WTC11 (cell line): ENCODE measurements around the gene CTNNBIP1. TPM values are rescaled to one million over a fixed set of nuclear protein-coding genes. Genes with fewer than 3 reads are reported as not detected.

ENCODE experiments used
- ATAC-seq: fragments of 200-7000 bp; cut with Tn5 transposase; 2 replicates; pipeline ENCODE4 v1.10.0; 2021; ENCODE audit warnings: mild to moderate bottlenecking, moderate library complexity
- CTCF ChIA-PET: fragments of 300-600 bp; sonication (Branson Sonifier 250); formaldehyde crosslinking; loops from one replicate; lab custom pipeline; 2021; ENCODE audit warnings: antibody characterized with exemption; lab: Charles Lee
- POLR2A ChIA-PET: fragments of 350-600 bp; sonication (Branson Sonifier 250); formaldehyde crosslinking; loops from one replicate; lab custom pipeline; 2021; ENCODE audit warnings: antibody characterized with exemption; lab: Charles Lee
- DNase-seq: peaks from one replicate; pipeline ENCODE4 v3.0.0; 2021; ENCODE audit warnings: low spot score
- H3K27ac Mint-ChIP-seq: 2 replicates; pipeline ENCODE4 v1.8.0; 2021; ENCODE audit warnings: mixed read lengths
- H3K27me3 Mint-ChIP-seq: 2 replicates; pipeline ENCODE4 v1.8.0; 2021; ENCODE audit warnings: low read depth, mild to moderate bottlenecking, moderate library complexity, mixed read lengths
- H3K36me3 Mint-ChIP-seq: 2 replicates; pipeline ENCODE4 v1.8.0; 2021; ENCODE audit warnings: mixed read lengths
- H3K4me1 Mint-ChIP-seq: 2 replicates; pipeline ENCODE4 v1.8.0; 2022; ENCODE audit warnings: mixed read lengths
- H3K4me3 Mint-ChIP-seq: 2 replicates; pipeline ENCODE4 v1.8.0; 2021; ENCODE audit warnings: mild to moderate bottlenecking, moderate library complexity, mixed read lengths
- H3K9me3 Mint-ChIP-seq: 2 replicates; pipeline ENCODE4 v1.8.0; 2021; ENCODE audit warnings: mixed read lengths
- ATF3 ChIP-seq: sonication (generic); formaldehyde crosslinking; conservative IDR thresholded peaks from 2 replicates; pipeline ENCODE4 v1.8.1; 2022; ENCODE audit warnings: mild to moderate bottlenecking, missing genetic modification reagents
- CREB1 ChIP-seq: sonication (generic); formaldehyde crosslinking; IDR thresholded peaks from 2 replicates; pipeline ENCODE4 v1.8.0; 2023; ENCODE audit warnings: mild to moderate bottlenecking, missing genetic modification reagents
- ELF4 ChIP-seq: sonication (generic); formaldehyde crosslinking; IDR thresholded peaks from 2 replicates; pipeline ENCODE4 v1.8.1; 2022; ENCODE audit warnings: low read depth, mild to moderate bottlenecking, moderate library complexity, missing genetic modification reagents
- FOXJ3 ChIP-seq: sonication (generic); formaldehyde crosslinking; IDR thresholded peaks from 2 replicates; pipeline ENCODE4 v1.9.0; 2021; ENCODE audit warnings: missing genetic modification reagents, mild to moderate bottlenecking, borderline replicate concordance
- FOXK1 ChIP-seq: sonication (generic); formaldehyde crosslinking; IDR thresholded peaks from 2 replicates; pipeline ENCODE4 v1.8.0; 2022; ENCODE audit warnings: mild to moderate bottlenecking, moderate library complexity, missing genetic modification reagents
- GABPB1 ChIP-seq: sonication (generic); formaldehyde crosslinking; IDR thresholded peaks from 2 replicates; pipeline ENCODE4 v1.8.1; 2023; ENCODE audit warnings: mild to moderate bottlenecking, missing genetic modification reagents
- IRF1 ChIP-seq: sonication (generic); formaldehyde crosslinking; IDR thresholded peaks from 2 replicates; pipeline ENCODE4 v1.8.0; 2023; ENCODE audit warnings: missing genetic modification reagents
- JUN ChIP-seq: sonication (generic); formaldehyde crosslinking; IDR thresholded peaks from 2 replicates; pipeline ENCODE4 v1.8.0; 2023; ENCODE audit warnings: mild to moderate bottlenecking, missing genetic modification reagents
- MAX ChIP-seq: sonication (generic); formaldehyde crosslinking; IDR thresholded peaks from 2 replicates; pipeline ENCODE4 v1.8.0; 2022; ENCODE audit warnings: mild to moderate bottlenecking, missing genetic modification reagents
- NR1H2 ChIP-seq: sonication (generic); formaldehyde crosslinking; IDR thresholded peaks from 2 replicates; pipeline ENCODE4 v1.9.0; 2021; ENCODE audit warnings: mild to moderate bottlenecking, moderate library complexity, missing genetic modification reagents
- SOX15 ChIP-seq: fragments of 250-450 bp; sonication (Bioruptor Pico); IDR thresholded peaks from 2 replicates; pipeline ENCODE4 v1.9.0; 2021; ENCODE audit warnings: mild to moderate bottlenecking
- TP53 ChIP-seq: sonication (generic); formaldehyde crosslinking; IDR thresholded peaks from 2 replicates; pipeline ENCODE4 v1.8.1; 2023; ENCODE audit warnings: mild to moderate bottlenecking, missing genetic modification reagents
- USF1 ChIP-seq: sonication (generic); formaldehyde crosslinking; IDR thresholded peaks from 2 replicates; pipeline ENCODE4 v1.8.0; 2022; ENCODE audit warnings: mild to moderate bottlenecking, missing genetic modification reagents
- ZBTB21 ChIP-seq: sonication (generic); formaldehyde crosslinking; IDR thresholded peaks from 2 replicates; pipeline ENCODE4 v1.8.1; 2023; ENCODE audit warnings: mild to moderate bottlenecking, missing genetic modification reagents, borderline replicate concordance
- ZBTB43 ChIP-seq: sonication (generic); formaldehyde crosslinking; IDR thresholded peaks from 2 replicates; pipeline ENCODE4 v1.8.1; 2023; ENCODE audit warnings: mild to moderate bottlenecking, missing genetic modification reagents
- ZNF138 ChIP-seq: sonication (generic); formaldehyde crosslinking; conservative IDR thresholded peaks from 2 replicates; pipeline ENCODE4 v1.8.1; 2022; ENCODE audit warnings: mild to moderate bottlenecking, moderate library complexity, missing genetic modification reagents
- ZNF423 ChIP-seq: fragments of 250-450 bp; sonication (Bioruptor Pico); IDR thresholded peaks from 2 replicates; pipeline ENCODE4 v2.1.2; 2022; ENCODE audit warnings: mild to moderate bottlenecking, moderate library complexity
- ZNF512 ChIP-seq: sonication (generic); formaldehyde crosslinking; IDR thresholded peaks from 2 replicates; pipeline ENCODE4 v1.8.1; 2022; ENCODE audit warnings: missing genetic modification reagents, borderline replicate concordance
- total RNA-seq: library from RNA; stranded (reverse); gene quantifications from 3 replicates; pipeline ENCODE4 v1.2.3, GENCODE V29; 2021

CTNNBIP1 gene
- total RNA-seq, 1 experiment from 2014 or later, result 58.2 TPM

GRCh38 chr1:9811239-9811966, 98.7 kb downstream of the CTNNBIP1 start:
- Mint-ChIP-seq H3K27me3 (no peaks in the 10 kb centered on the region), H3K4me1 (peaks cover 46% of the 10 kb centered on the region), H3K9me3 (no peaks in the 10 kb centered on the region), H3K4me3 (no peak overlapping the region), H3K36me3 (0 out of 2 replicates have a peak, but pooled peaks cover 3% of the 10 kb centered on the region), H3K27ac (no peak overlapping the region)
- POLR2A ChIA-PET, result no interaction called here
- no peak for ATAC-seq
- TF ChIP-seq ZBTB43 (CRISPR knock-in tag), result no peak
- TF ChIP-seq ZNF512, result no peak
- no peak for TF ChIP-seq TP53 (CRISPR knock-in tag)
- TF ChIP-seq JUN (CRISPR knock-in tag), result no peak
- no peak for TF ChIP-seq USF1
- no peak for TF ChIP-seq NR1H2
- no peak for TF ChIP-seq CREB1 (CRISPR knock-in tag)
- TF ChIP-seq ZNF423 (CRISPR knock-in tag), result no peak
- CTCF ChIA-PET, result interaction anchor here (0.5 to 0.8 kb wide), 2 partner anchors 27 to 139 kb away, joined by 3 to 4 read pairs; no protein-coding TSS in a partner anchor
- DNase-seq, result no peak

- Mint-ChIP-seq H3K27ac (peak overlapping the region; percentile 66), H3K36me3 (0 out of 2 replicates have a peak, but pooled peaks cover 3% of the 10 kb centered on the region), H3K4me3 (no peak overlapping the region), H3K4me1 (peaks cover 48% of the 10 kb centered on the region), H3K9me3 (no peaks in the 10 kb centered on the region), H3K27me3 (no peaks in the 10 kb centered on the region)
- TF ChIP-seq ELF4 (CRISPR knock-in tag) (no peak), ZNF423 (CRISPR knock-in tag) (no peak), ATF3 (CRISPR knock-in tag) (no peak), NR1H2 (no peak), ZBTB21 (CRISPR knock-in tag) (no peak), IRF1 (no peak), FOXJ3 (CRISPR knock-in tag) (no peak), SOX15 (CRISPR knock-in tag) (no peak), ZNF138 (CRISPR knock-in tag) (no peak), MAX (CRISPR knock-in tag) (no peak), GABPB1 (no peak), FOXK1 (CRISPR knock-in tag) (no peak)
- ATAC-seq (no peak; the same call in 1 of the 2 replicates), DNase-seq (no peak)
- POLR2A ChIA-PET, result no interaction called here
- CTCF ChIA-PET, result interaction anchor here (1.4 kb wide), 1 partner anchor 24 kb away, joined by 3 read pairs; no protein-coding TSS in a partner anchor
Measured at GRCh38 chr1:9809100-9809510, 101.0 kb downstream of the CTNNBIP1 start.
